BE2C (cell line): Measurements from ENCODE around the gene CMC1.

Source experiments
- DNase-seq: peaks from one replicate; pipeline ENCODE4 v3.0.0-alpha.2; 2020
- H3K27me3 ChIP-seq: fragments of 250-450 bp; sonication (Bioruptor Pico); 2 replicates; pipeline ENCODE4 v1.5.1; 2020; ENCODE audit warnings: mild to moderate bottlenecking
- H3K36me3 ChIP-seq: fragments of 250-450 bp; sonication (Bioruptor Pico); 2 replicates; pipeline ENCODE4 v1.5.1; 2020; ENCODE audit warnings: mild to moderate bottlenecking
- H3K4me1 ChIP-seq: fragments of 250-450 bp; sonication (Bioruptor Pico); 2 replicates; pipeline ENCODE4 v1.5.1; 2020
- H3K4me3 ChIP-seq: 2 replicates; pipeline ENCODE4 v1.5.1; 2011; ENCODE audit warnings: low read depth, low read length
- H3K9me3 ChIP-seq: fragments of 250-450 bp; sonication (Bioruptor Pico); 2 replicates; pipeline ENCODE4 v1.5.1; 2020
- TF ChIP-seq, protein P1 (sequence below): IDR thresholded peaks from 2 replicates; pipeline ENCODE4 v1.5.1; 2012; ENCODE audit warnings: mild to moderate bottlenecking, low read depth, low read length

CMC1 gene

DNA sequence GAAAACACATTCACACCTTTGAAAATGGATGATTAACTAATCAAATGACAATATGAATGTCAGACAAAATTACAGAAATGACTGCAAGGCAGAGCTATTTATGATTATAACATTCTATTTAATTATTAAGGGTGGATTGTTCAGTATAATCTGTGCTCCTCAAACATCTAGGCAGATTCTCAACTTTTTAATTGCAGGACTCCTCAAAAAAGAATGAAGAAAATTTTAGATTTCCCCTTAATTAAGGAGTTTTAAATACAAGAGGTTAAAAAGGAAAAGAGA lies 22.6 kb upstream of the CMC1 start:
- Histone ChIP-seq H3K4me3 (no peak overlapping the region), H3K36me3 (no peaks in the 10 kb centered on the region), H3K4me1 (no peaks in the 10 kb centered on the region), H3K27me3 (no peaks in the 10 kb centered on the region), H3K9me3 (no peaks in the 10 kb centered on the region)
- no peak for DNase-seq
- TF ChIP-seq, protein P1, sequence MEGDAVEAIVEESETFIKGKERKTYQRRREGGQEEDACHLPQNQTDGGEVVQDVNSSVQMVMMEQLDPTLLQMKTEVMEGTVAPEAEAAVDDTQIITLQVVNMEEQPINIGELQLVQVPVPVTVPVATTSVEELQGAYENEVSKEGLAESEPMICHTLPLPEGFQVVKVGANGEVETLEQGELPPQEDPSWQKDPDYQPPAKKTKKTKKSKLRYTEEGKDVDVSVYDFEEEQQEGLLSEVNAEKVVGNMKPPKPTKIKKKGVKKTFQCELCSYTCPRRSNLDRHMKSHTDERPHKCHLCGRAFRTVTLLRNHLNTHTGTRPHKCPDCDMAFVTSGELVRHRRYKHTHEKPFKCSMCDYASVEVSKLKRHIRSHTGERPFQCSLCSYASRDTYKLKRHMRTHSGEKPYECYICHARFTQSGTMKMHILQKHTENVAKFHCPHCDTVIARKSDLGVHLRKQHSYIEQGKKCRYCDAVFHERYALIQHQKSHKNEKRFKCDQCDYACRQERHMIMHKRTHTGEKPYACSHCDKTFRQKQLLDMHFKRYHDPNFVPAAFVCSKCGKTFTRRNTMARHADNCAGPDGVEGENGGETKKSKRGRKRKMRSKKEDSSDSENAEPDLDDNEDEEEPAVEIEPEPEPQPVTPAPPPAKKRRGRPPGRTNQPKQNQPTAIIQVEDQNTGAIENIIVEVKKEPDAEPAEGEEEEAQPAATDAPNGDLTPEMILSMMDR = no peak

GRCh38 chr3:28224430-28224829 lies 17.0 kb upstream of the CMC1 start:
- Histone ChIP-seq H3K27me3 (no peaks in the 10 kb centered on the region), H3K4me3 (no peak overlapping the region)
- TF ChIP-seq, protein P1 = no peak

GRCh38 chr3:28226020-28226419 lies 15.4 kb upstream of the CMC1 start:
- Histone ChIP-seq H3K9me3 (no peaks in the 10 kb centered on the region), H3K4me3 (no peak overlapping the region), H3K27me3 (no peaks in the 10 kb centered on the region), H3K4me1 (no peaks in the 10 kb centered on the region), H3K36me3 (no peaks in the 10 kb centered on the region)
- TF ChIP-seq, protein P1 = no peak
- DNase-seq = no peak

More at GRCh38 chr3:28224430-28224829, 17.0 kb upstream of the CMC1 start:
- H3K9me3 ChIP-seq = no peaks in the 10 kb centered on the region
- no peaks in the 10 kb centered on the region for H3K4me1 ChIP-seq
- no peaks in the 10 kb centered on the region for H3K36me3 ChIP-seq
- DNase-seq = no peak

DNA sequence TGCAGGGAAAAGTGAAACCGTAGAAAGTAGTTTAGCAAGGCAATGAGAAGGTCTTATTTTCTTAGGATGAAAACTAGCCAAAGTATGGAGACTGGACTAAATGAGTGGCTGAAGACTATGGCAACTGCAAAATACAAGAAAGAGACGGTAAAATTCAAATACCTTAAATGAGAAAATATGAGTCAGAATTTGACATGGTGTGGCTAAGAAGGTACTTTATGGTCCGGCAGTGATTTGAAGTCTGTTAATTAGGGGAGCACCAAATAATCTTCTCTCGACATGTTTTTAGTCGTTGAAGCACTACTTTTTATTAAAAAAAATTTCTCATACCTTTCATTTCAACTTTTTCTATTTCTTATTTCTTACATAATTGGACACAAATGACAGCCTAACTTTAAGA lies 12.8 kb upstream of the CMC1 start:
- Histone ChIP-seq H3K4me1 (no peaks in the 10 kb centered on the region), H3K36me3 (no peaks in the 10 kb centered on the region)
- DNase-seq = no peak

DNA sequence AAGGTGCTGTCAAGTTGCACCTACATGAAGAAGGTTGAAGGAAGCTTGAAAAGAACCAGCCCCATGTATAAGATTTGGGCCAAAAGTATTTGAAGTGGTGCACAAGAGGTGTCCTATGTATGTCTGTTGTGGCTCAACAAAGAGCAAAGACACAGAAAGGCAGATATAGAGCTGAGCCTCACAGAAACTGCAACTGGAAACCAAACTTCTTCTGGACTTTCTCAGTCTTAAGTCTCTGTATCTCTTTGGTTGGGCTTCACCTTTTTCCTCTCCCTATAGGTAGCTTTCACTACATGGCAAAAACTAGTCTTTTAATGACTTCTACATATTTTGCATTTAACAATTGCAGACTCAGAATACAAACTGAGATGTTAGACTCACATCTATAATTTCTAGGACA lies 8.8 kb upstream of the CMC1 start:
- H3K4me3 ChIP-seq = no peak overlapping the region
- H3K4me1 ChIP-seq = no peaks in the 10 kb centered on the region
- TF ChIP-seq, protein P1 = no peak
- no peaks in the 10 kb centered on the region for H3K27me3 ChIP-seq
- no peaks in the 10 kb centered on the region for H3K36me3 ChIP-seq
- DNase-seq = no peak
- H3K9me3 ChIP-seq = no peaks in the 10 kb centered on the region

More for the DNA sequence above, 12.8 kb upstream of the CMC1 start:
- Histone ChIP-seq H3K27me3 (no peaks in the 10 kb centered on the region), H3K9me3 (no peaks in the 10 kb centered on the region), H3K4me3 (no peak overlapping the region)
- TF ChIP-seq, protein P1 = no peak

DNA sequence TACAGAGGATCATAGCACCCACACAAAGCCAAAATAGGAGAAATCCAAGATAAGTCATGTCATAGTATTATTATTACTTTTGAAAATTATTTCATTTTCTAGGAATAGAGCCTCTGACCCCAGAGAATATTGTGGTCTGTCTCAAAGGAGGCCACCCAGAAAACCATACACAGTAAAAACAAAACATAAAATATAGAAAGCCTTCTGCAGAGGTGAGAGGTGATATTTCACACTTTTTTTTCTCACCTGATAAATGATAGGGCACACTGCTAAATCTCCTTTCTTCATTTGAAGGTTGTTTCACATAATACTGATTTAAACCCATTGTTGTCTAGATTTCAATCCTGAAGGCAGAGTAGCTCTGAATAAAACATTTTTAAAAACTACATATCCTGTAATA lies 7.0 kb upstream of the CMC1 start:
- Histone ChIP-seq H3K4me1 (no peaks in the 10 kb centered on the region), H3K27me3 (no peaks in the 10 kb centered on the region), H3K36me3 (no peaks in the 10 kb centered on the region), H3K4me3 (no peak overlapping the region), H3K9me3 (no peaks in the 10 kb centered on the region)
- no peak for DNase-seq
- TF ChIP-seq, protein P1 = no peak
